Measurements from ENCODE around the gene GALK1.

DNA sequence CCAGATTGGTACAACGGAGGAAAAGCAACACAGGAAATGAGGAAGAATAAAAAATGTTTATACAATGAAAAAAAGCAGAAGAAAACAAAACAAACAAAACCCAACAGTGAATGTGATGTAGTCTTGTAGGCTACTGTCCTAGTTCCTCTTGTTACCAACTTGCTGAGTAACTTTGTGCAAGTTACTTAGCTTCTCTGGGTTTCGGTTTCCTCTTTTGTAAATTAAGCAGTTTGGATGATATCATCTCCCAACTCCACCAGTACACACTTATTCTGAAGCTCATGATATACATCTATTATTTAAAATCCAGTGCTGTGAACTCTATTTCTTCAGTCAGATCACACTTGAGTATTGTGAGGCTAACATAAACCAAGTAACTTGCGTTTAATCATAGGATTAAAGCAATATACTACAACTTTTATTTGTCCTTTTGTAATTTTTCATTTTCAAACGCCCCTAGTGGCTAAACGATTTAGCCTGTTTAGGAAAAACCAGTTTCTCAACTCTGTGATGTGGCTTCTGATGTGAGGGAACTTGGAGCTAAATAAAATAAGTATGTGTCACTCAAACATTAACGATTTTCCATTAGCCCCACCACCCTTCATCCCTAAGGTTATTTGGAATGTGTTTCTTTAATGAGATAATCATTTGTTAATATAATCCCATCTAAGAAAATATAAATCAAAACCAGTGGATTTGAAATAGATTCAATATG is 18.2 kb upstream of the GALK1 start:
- TF ChIP-seq, protein P1, sequence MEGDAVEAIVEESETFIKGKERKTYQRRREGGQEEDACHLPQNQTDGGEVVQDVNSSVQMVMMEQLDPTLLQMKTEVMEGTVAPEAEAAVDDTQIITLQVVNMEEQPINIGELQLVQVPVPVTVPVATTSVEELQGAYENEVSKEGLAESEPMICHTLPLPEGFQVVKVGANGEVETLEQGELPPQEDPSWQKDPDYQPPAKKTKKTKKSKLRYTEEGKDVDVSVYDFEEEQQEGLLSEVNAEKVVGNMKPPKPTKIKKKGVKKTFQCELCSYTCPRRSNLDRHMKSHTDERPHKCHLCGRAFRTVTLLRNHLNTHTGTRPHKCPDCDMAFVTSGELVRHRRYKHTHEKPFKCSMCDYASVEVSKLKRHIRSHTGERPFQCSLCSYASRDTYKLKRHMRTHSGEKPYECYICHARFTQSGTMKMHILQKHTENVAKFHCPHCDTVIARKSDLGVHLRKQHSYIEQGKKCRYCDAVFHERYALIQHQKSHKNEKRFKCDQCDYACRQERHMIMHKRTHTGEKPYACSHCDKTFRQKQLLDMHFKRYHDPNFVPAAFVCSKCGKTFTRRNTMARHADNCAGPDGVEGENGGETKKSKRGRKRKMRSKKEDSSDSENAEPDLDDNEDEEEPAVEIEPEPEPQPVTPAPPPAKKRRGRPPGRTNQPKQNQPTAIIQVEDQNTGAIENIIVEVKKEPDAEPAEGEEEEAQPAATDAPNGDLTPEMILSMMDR (IDR thresholded peaks at IDR 0.05) = peak; percentile 79
- TF ChIP-seq ESRRA (IDR thresholded peaks at IDR 0.05; ENCODE audit: borderline replicate concordance, low read length) (no peak), RAD21 (conservative IDR thresholded peaks at IDR 0.05 in 1 of 2, IDR thresholded peaks at IDR 0.05 in 1 of 2) (no peak), MYC (IDR thresholded peaks at IDR 0.05; ENCODE audit: borderline replicate concordance, low read length) (no peak), RCOR1 (IDR thresholded peaks at IDR 0.05; ENCODE audit: low read depth, low read length) (no peak), POLR2A (IDR thresholded peaks at IDR 0.05; ENCODE audit: low read length) (no peak), NR3C1 (IDR thresholded peaks at IDR 0.05) (no peak), EP300 (IDR thresholded peaks at IDR 0.05) (no peak), MAZ (IDR thresholded peaks at IDR 0.05; ENCODE audit: borderline replicate concordance, low read depth, low read length) (no peak), FOSL2 (IDR thresholded peaks at IDR 0.05) (no peak), FOSL2 (CRISPR knock-in tag; IDR thresholded peaks at IDR 0.05) (no peak), JUN (IDR thresholded peaks at IDR 0.05) (no peak)
- TF ChIP-seq, protein P2, sequence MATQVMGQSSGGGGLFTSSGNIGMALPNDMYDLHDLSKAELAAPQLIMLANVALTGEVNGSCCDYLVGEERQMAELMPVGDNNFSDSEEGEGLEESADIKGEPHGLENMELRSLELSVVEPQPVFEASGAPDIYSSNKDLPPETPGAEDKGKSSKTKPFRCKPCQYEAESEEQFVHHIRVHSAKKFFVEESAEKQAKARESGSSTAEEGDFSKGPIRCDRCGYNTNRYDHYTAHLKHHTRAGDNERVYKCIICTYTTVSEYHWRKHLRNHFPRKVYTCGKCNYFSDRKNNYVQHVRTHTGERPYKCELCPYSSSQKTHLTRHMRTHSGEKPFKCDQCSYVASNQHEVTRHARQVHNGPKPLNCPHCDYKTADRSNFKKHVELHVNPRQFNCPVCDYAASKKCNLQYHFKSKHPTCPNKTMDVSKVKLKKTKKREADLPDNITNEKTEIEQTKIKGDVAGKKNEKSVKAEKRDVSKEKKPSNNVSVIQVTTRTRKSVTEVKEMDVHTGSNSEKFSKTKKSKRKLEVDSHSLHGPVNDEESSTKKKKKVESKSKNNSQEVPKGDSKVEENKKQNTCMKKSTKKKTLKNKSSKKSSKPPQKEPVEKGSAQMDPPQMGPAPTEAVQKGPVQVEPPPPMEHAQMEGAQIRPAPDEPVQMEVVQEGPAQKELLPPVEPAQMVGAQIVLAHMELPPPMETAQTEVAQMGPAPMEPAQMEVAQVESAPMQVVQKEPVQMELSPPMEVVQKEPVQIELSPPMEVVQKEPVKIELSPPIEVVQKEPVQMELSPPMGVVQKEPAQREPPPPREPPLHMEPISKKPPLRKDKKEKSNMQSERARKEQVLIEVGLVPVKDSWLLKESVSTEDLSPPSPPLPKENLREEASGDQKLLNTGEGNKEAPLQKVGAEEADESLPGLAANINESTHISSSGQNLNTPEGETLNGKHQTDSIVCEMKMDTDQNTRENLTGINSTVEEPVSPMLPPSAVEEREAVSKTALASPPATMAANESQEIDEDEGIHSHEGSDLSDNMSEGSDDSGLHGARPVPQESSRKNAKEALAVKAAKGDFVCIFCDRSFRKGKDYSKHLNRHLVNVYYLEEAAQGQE (IDR thresholded peaks at IDR 0.05) = no peak
- TF ChIP-seq, protein P3, sequence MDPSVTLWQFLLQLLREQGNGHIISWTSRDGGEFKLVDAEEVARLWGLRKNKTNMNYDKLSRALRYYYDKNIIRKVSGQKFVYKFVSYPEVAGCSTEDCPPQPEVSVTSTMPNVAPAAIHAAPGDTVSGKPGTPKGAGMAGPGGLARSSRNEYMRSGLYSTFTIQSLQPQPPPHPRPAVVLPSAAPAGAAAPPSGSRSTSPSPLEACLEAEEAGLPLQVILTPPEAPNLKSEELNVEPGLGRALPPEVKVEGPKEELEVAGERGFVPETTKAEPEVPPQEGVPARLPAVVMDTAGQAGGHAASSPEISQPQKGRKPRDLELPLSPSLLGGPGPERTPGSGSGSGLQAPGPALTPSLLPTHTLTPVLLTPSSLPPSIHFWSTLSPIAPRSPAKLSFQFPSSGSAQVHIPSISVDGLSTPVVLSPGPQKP (IDR thresholded peaks at IDR 0.05; ENCODE audit: low read depth, low read length) = no peak
- TF ChIP-seq, protein P4, sequence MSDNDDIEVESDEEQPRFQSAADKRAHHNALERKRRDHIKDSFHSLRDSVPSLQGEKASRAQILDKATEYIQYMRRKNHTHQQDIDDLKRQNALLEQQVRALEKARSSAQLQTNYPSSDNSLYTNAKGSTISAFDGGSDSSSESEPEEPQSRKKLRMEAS (IDR thresholded peaks at IDR 0.05) = no peak
